Measurements from ENCODE around the gene SORBS2. TPM values are rescaled to one million over a fixed set of nuclear protein-coding genes. Genes with fewer than 3 reads are reported as not detected.

SORBS2 gene
- total and polyA plus RNA-seq, 2 of the 8 experiments (the other 6 are each of a cell fraction or from before 2014, with no cell fraction given): 73.0 to 87.1 TPM

GRCh38 chr4:185809121-185809520 lies 2.9 kb downstream of the SORBS2 start:
- Histone ChIP-seq H3K14ac (ENCODE audit: insufficient read length) (no peak overlapping the region), H2BK12ac (ENCODE audit: low read depth, low read length) (no peak overlapping the region), H2AFZ (ENCODE audit: low read length) (no peak overlapping the region), H2BK120ac (replicated peaks; ENCODE audit: low read depth, low read length) (no peak overlapping the region), H4K8ac (ENCODE audit: extremely low read depth, insufficient read depth, low read length) (no peak overlapping the region), H3K79me1 (ENCODE audit: low read depth, low read length) (no peaks in the 10 kb centered on the region), H4K91ac (replicated peaks; ENCODE audit: insufficient read length, low read length) (no peak overlapping the region), H3K4ac (replicated peaks; ENCODE audit: insufficient read length, low read depth, low read length) (no peak overlapping the region), H4K20me1 (replicated peaks in 1 of 2; ENCODE audit: control insufficient read depth in 1 of 2, insufficient read depth in 2 of 2, low read length in 2 of 2) (no peaks in the 10 kb centered on the region), H3K27ac (ENCODE audit: low read depth, low read length) (no peak overlapping the region), H3K9me3 (ENCODE audit: insufficient read depth in 2 of 2, low read depth in 1 of 2, low read length in 1 of 2) (no peaks in the 10 kb centered on the region), H2BK20ac (ENCODE audit: low read length) (no peak overlapping the region), H3K4me2 (ENCODE audit: insufficient read depth in 1 of 2, low read depth in 2 of 2, low read length in 2 of 2) (no peak overlapping the region; a peak in 1 of 4 replicates), H4K5ac (ENCODE audit: insufficient read length, low read depth, low read length) (no peak overlapping the region), H2BK5ac (ENCODE audit: low read depth, low read length) (no peak overlapping the region), H3K27me3 (replicated peaks in 1 of 4; ENCODE audit: control insufficient read depth in 3 of 4, extremely low read depth in 1 of 4, insufficient read depth in 3 of 4, low read length in 3 of 4) (no peaks in the 10 kb centered on the region), H3K56ac (replicated peaks; ENCODE audit: insufficient read length, low read depth, low read length) (no peak overlapping the region), H3K18ac (ENCODE audit: extremely low read depth, low read length) (no peak overlapping the region), H3K79me2 (ENCODE audit: control insufficient read depth in 1 of 2, insufficient read depth in 2 of 2, low read length in 2 of 2) (no peaks in the 10 kb centered on the region), H3K23me2 (ENCODE audit: low read depth, low read length) (no peaks in the 10 kb centered on the region), H3K23ac (ENCODE audit: insufficient read length) (no peak overlapping the region), H3K4me1 (replicated peaks in 1 of 4; ENCODE audit: control insufficient read depth in 3 of 4, insufficient read depth in 4 of 4, low read length in 3 of 4) (peaks cover 5 to 20% (median 13%) of the 10 kb centered on the region in 4 experiments), H3K36me3 (ENCODE audit: control insufficient read depth in 2 of 4, insufficient read depth in 4 of 4, low read length in 3 of 4) (no peaks in the 10 kb centered on the region), H3K9ac (replicated peaks in 1 of 4; ENCODE audit: extremely low read depth in 1 of 4, low read depth in 3 of 4, low read length in 3 of 4) (no peak overlapping the region), H2AK5ac (ENCODE audit: low read depth, low read length) (no peak overlapping the region), H2BK15ac (ENCODE audit: low read length) (no peak overlapping the region), H3K4me3 (ENCODE audit: extremely low read depth in 1 of 4, insufficient read depth in 2 of 4, low read depth in 3 of 4, low read length in 4 of 4) (no peak overlapping the region)
- ChIA-PET POLR2A (ENCODE audit: partially characterized antibody) (no interaction called here), CTCF (ENCODE audit: partially characterized antibody) (interaction anchor here (1.3 kb wide), 1 partner anchor 10 kb away, joined by 4 read pairs; no protein-coding TSS in a partner anchor)
- DNase-seq (ENCODE audit: low read depth in 1 of 2, low spot score in 2 of 2): no peak
- FAIRE-seq: no peak
- 86% methylated on average over 1 of the region's 1 CpG; no CpG with 5 or more reads in 1 of the 2 experiments for WGBS, 2 experiments (ENCODE audit: extremely low coverage in 1 of 2, insufficient coverage in 1 of 2, insufficient read length in 1 of 2, insufficient replicate concordance in 2 of 2, low coverage in 1 of 2, low lambda C conversion rate in 2 of 2, missing lambda C conversion rate in 1 of 2)
- no peak for TF ChIP-seq ATF2 (IDR thresholded peaks at IDR 0.05; ENCODE audit: low read length)
- no peak for TF ChIP-seq SIN3A (conservative IDR thresholded peaks at IDR 0.05 in 1 of 2, IDR thresholded peaks at IDR 0.05 in 1 of 2; ENCODE audit: low read depth in 1 of 2, low read length in 2 of 2)
- TF ChIP-seq TCF12 (IDR thresholded peaks at IDR 0.05; ENCODE audit: low read depth, low read length): no peak
- no peak for TF ChIP-seq CREB1 (IDR thresholded peaks at IDR 0.05)
- no peak for TF ChIP-seq EP300 (IDR thresholded peaks at IDR 0.05; ENCODE audit: borderline replicate concordance in 1 of 2, low read depth in 2 of 2, low read length in 2 of 2)
- TF ChIP-seq RBBP5 (IDR thresholded peaks at IDR 0.05; ENCODE audit: borderline replicate concordance, low read depth, low read length): no peak
- TF ChIP-seq USF2 (IDR thresholded peaks at IDR 0.05; ENCODE audit: low read length): no peak
- TF ChIP-seq TEAD4 (IDR thresholded peaks at IDR 0.05; ENCODE audit: low read depth, low read length): no peak
- TF ChIP-seq YY1 (IDR thresholded peaks at IDR 0.05; ENCODE audit: low read depth, low read length): no peak
- TF ChIP-seq CBX5 (IDR thresholded peaks at IDR 0.05; ENCODE audit: low read depth, low read length): no peak
- TF ChIP-seq TAF7 (optimal IDR thresholded peaks at IDR 0.05; ENCODE audit: borderline replicate concordance, low read depth, low read length): no peak
- TF ChIP-seq BACH1 (IDR thresholded peaks at IDR 0.05; ENCODE audit: low read length): no peak
